HG03139 (cell line): ENCODE measurements around the gene VSTM2B.
"Not testable (repeated sequence)": the region's sequence is repeated elsewhere in the genome, so short reads cannot be mapped to it uniquely, and the experiment has no call there.

ENCODE experiments used
- ATAC-seq: cut with Tn5 transposase; IDR thresholded peaks from one replicate; pipeline ENCODE4 v1.9.1; 2021; ENCODE audit not compliant: unreplicated experiment

The VSTM2B gene

GRCh38 chr19:29544656-29545360, 19.0 kb downstream of the VSTM2B start:
- ATAC-seq: no peak

GRCh38 chr19:29545447-29545846, 19.7 kb downstream of the VSTM2B start:
- not testable (repeated sequence) for ATAC-seq

GRCh38 chr19:29545866-29546582, 20.2 kb downstream of the VSTM2B start:
- no peak for ATAC-seq

GRCh38 chr19:29546583-29547190, 20.9 kb downstream of the VSTM2B start:
- no peak for ATAC-seq

GRCh38 chr19:29547361-29547960, 21.7 kb downstream of the VSTM2B start:
- ATAC-seq: no peak

GRCh38 chr19:29547981-29548380, 22.2 kb downstream of the VSTM2B start:
- no peak for ATAC-seq

- no peak for ATAC-seq
These were observed 22.8 kb downstream of the VSTM2B start for GRCh38 chr19:29548483-29549085.

- no peak for ATAC-seq
These were observed 23.6 kb downstream of the VSTM2B start for GRCh38 chr19:29549105-29550070.

GRCh38 chr19:29550896-29551295, 25.1 kb downstream of the VSTM2B start:
- no peak for ATAC-seq

GRCh38 chr19:29551774-29552173, 26.0 kb downstream of the VSTM2B start:
- ATAC-seq: no peak

- ATAC-seq: no peak
These were observed 26.9 kb downstream of the VSTM2B start for GRCh38 chr19:29552454-29553280.

GRCh38 chr19:29554149-29554548, 28.4 kb downstream of the VSTM2B start:
- ATAC-seq: no peak

- ATAC-seq: not testable (repeated sequence)
These were observed 33.3 kb downstream of the VSTM2B start for GRCh38 chr19:29559110-29559509.

- ATAC-seq: no peak
These were observed 33.9 kb downstream of the VSTM2B start for GRCh38 chr19:29559743-29560142.

- ATAC-seq: no peak
These were observed 34.7 kb downstream of the VSTM2B start for GRCh38 chr19:29560313-29561075.

- ATAC-seq: no peak
These were observed 35.8 kb downstream of the VSTM2B start for GRCh38 chr19:29561601-29562000.

GRCh38 chr19:29562299-29563297, 36.8 kb downstream of the VSTM2B start:
- no peak for ATAC-seq
